Measurements from ENCODE around the gene GOSR1.

DNA sequence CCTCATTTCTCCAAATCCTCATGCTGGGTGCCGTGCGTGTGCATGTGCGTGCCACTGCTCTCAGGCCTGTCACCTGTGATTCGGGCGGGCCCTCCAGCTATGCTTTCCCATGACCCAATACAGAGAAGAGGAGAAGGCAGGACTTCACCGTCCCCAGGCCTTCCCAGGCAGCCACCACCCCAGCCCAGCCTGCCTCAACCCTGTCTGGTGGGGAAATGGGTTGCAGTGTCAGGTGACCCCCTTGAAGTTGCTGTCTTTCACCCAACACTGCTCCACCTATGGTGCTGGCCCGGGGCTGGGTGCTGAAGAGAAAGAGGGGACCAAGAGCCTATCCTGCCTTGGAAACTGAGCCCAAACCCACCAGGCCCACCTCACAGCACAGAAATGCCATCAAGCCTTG, 94.7 kb downstream of the GOSR1 start:
- TF ChIP-seq, protein P1, sequence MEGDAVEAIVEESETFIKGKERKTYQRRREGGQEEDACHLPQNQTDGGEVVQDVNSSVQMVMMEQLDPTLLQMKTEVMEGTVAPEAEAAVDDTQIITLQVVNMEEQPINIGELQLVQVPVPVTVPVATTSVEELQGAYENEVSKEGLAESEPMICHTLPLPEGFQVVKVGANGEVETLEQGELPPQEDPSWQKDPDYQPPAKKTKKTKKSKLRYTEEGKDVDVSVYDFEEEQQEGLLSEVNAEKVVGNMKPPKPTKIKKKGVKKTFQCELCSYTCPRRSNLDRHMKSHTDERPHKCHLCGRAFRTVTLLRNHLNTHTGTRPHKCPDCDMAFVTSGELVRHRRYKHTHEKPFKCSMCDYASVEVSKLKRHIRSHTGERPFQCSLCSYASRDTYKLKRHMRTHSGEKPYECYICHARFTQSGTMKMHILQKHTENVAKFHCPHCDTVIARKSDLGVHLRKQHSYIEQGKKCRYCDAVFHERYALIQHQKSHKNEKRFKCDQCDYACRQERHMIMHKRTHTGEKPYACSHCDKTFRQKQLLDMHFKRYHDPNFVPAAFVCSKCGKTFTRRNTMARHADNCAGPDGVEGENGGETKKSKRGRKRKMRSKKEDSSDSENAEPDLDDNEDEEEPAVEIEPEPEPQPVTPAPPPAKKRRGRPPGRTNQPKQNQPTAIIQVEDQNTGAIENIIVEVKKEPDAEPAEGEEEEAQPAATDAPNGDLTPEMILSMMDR (conservative IDR thresholded peaks at IDR 0.05) = no peak
- no peak for TF ChIP-seq EZH2 (IDR thresholded peaks at IDR 0.05; ENCODE audit: low read depth)
